T-cell (primary cell): ENCODE measurements around the gene ATP1A2. TPM values are rescaled to one million over a fixed set of nuclear protein-coding genes. Genes with fewer than 3 reads are reported as not detected.
"Not testable (repeated sequence)": the region's sequence is repeated elsewhere in the genome, so short reads cannot be mapped to it uniquely, and the experiment has no call there.

Experiments
- ATAC-seq, 4 experiments: fragments of 200-7000 bp in 3 of 4; fragments of 150-1000 bp in 1 of 4; cut with Tn5 transposase; replicated peaks in 1 of 4; 1 replicate in 3 of 4; 2 replicates in 1 of 4; pipeline ENCODE4 v1.10.0; 2021; ENCODE audit warnings: moderate library complexity in 3 of 4, mild to moderate bottlenecking in 2 of 4, moderate number of reproducible peaks in 1 of 4
- CTCF ChIA-PET, 2 donors: fragments of 300-600 bp; sonication (Branson Sonifier 250); formaldehyde crosslinking; loops; one replicate each; lab custom pipeline; 2022; ENCODE audit warnings: antibody characterized with exemption in 2 of 2; lab: Charles Lee
- POLR2A ChIA-PET, 2 donors: fragments of 300-600 bp; sonication (Branson Sonifier 250); formaldehyde crosslinking; loops; one replicate each; lab custom pipeline; 2022; ENCODE audit warnings: antibody characterized with exemption in 2 of 2; lab: Charles Lee
- DNase-seq, 35 experiments: peaks; one replicate each; pipeline versions ENCODE4 v3.0.0 to v3.0.0-alpha.2; 2013 to 2023
- H3K27ac ChIP-seq: one replicate; pipeline ENCODE4 v1.5.1; 2013; ENCODE audit warnings: low read length
- H3K27me3 ChIP-seq, 2 experiments: replicated peaks in 1 of 2; 1 replicate in 1 of 2; 2 replicates in 1 of 2; pipeline versions ENCODE4 v1.6.1 to v1.7.0; 2013; ENCODE audit warnings: low read length in 1 of 2, mixed read lengths in 1 of 2; ENCODE audit not compliant: control insufficient read depth in 2 of 2, insufficient read depth in 2 of 2; ENCODE audit errors: extremely low read depth in 1 of 2
- H3K36me3 ChIP-seq, 2 donors: 1 replicate in 1 of 2; 2 replicates in 1 of 2; pipeline versions ENCODE4 v1.6.1 to v1.7.0; 2013; ENCODE audit warnings: low read length in 1 of 2; ENCODE audit not compliant: control insufficient read depth in 2 of 2, insufficient read depth in 1 of 2; ENCODE audit errors: extremely low read depth in 1 of 2
- H3K4me1 ChIP-seq, 2 experiments: 1 replicate in 1 of 2; 2 replicates in 1 of 2; pipeline versions ENCODE4 v1.6.1 to v1.7.0; 2013; ENCODE audit warnings: low read length in 2 of 2, mixed read lengths in 1 of 2; ENCODE audit not compliant: insufficient read depth in 2 of 2, control insufficient read depth in 1 of 2; ENCODE audit errors: extremely low read depth in 1 of 2
- H3K4me3 ChIP-seq, 2 donors: 1 replicate in 1 of 2; 2 replicates in 1 of 2; pipeline versions ENCODE4 v1.5.1 to v1.7.0; 2013; ENCODE audit warnings: mild to moderate bottlenecking in 2 of 2, low read length in 1 of 2, moderate library complexity in 1 of 2; ENCODE audit not compliant: control insufficient read depth in 1 of 2; ENCODE audit errors: extremely low read depth in 1 of 2
- H3K9me3 ChIP-seq: 2 replicates; pipeline ENCODE4 v1.7.0; 2013
- H3K27ac Mint-ChIP-seq, 2 donors: one replicate each; pipeline ENCODE4 v1.8.0; 2020 to 2021; ENCODE audit warnings: mild to moderate bottlenecking in 2 of 2, mixed read lengths in 2 of 2
- H3K27me3 Mint-ChIP-seq, 2 donors: one replicate each; pipeline ENCODE4 v1.8.0; 2021 to 2022; ENCODE audit warnings: mixed read lengths in 2 of 2
- H3K36me3 Mint-ChIP-seq: one replicate; pipeline ENCODE4 v1.8.0; 2021; ENCODE audit warnings: mixed read lengths
- H3K4me1 Mint-ChIP-seq, 3 donors: one replicate each; pipeline ENCODE4 v1.8.0; 2020 to 2022; ENCODE audit warnings: mixed read lengths in 3 of 3, mild to moderate bottlenecking in 1 of 3
- H3K4me3 Mint-ChIP-seq, 3 donors: one replicate each; pipeline ENCODE4 v1.8.0; 2020 to 2022; ENCODE audit warnings: mild to moderate bottlenecking in 3 of 3, mixed read lengths in 3 of 3, moderate library complexity in 3 of 3
- H3K9me3 Mint-ChIP-seq, 3 donors: one replicate each; pipeline ENCODE4 v1.8.0; 2020 to 2022; ENCODE audit warnings: mixed read lengths in 3 of 3
- WGBS: methylation state at CpG from one replicate; pipeline ENCODE4 v1.1.5; 2013; ENCODE audit warnings: missing lambda C conversion rate; ENCODE audit not compliant: insufficient coverage; 5-methylcytosine and 5-hydroxymethylcytosine counted together
- total RNA-seq, 35 experiments: library from RNA in 6 of 35; stranded (reverse) in 6 of 35; fragments of 120-200 nt in 1 of 35; gene quantifications; one replicate each; pipeline versions ENCODE4 v1.2.1 to v1.2.4 and lab custom pipeline; 2013 to 2026

ATP1A2 gene
- total RNA-seq, 5 donors from 2014 or later (not counting 1 experiment from before 2014, with no cell fraction given) = 0.10 to 0.26 TPM; not detected in 3

DNA sequence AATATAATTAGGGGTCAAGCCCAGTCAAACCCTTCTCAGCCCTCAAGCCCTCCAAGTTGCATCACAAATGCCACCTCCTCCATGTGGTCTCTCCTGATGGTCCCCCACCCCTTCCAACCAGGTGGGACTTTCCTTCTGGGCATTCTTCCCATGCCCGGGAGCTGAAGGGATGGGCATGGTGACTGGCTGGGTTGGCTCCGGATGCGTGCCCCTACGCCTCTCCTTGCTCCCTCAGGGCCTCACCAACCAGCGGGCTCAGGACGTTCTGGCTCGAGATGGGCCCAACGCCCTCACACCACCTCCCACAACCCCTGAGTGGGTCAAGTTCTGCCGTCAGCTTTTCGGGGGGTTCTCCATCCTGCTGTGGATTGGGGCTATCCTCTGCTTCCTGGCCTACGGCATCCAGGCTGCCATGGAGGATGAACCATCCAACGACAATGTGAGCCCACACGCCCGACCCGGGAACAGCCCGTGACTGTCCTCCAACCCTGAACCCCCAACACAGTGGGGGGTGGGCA, 7.5 kb downstream of the ATP1A2 start:
- peaks cover 0 to 8% of the 10 kb centered on the region in 2 experiments for H3K27me3 ChIP-seq
- H3K36me3 ChIP-seq = no peaks in the 10 kb centered on the region
- CTCF ChIA-PET = no interaction called here
- ATAC-seq (no peak), DNase-seq (no peak)
- no peaks in the 10 kb centered on the region for H3K9me3 ChIP-seq
- H3K36me3 Mint-ChIP-seq = no peaks in the 10 kb centered on the region
- POLR2A ChIA-PET = no interaction called here
- H3K4me1 Mint-ChIP-seq = no peaks in the 10 kb centered on the region
- no peak overlapping the region for H3K27ac Mint-ChIP-seq
- no peaks in the 10 kb centered on the region for H3K4me1 ChIP-seq
- WGBS = 93% methylated on average over 10 of the region's 16 CpGs
- H3K9me3 Mint-ChIP-seq = no peaks in the 10 kb centered on the region
- peaks cover under 1 to 4% of the 10 kb centered on the region in 2 donors for H3K27me3 Mint-ChIP-seq
- H3K4me3 ChIP-seq = no peak overlapping the region
- H3K27ac ChIP-seq = no peak overlapping the region
- no peak overlapping the region for H3K4me3 Mint-ChIP-seq

DNA sequence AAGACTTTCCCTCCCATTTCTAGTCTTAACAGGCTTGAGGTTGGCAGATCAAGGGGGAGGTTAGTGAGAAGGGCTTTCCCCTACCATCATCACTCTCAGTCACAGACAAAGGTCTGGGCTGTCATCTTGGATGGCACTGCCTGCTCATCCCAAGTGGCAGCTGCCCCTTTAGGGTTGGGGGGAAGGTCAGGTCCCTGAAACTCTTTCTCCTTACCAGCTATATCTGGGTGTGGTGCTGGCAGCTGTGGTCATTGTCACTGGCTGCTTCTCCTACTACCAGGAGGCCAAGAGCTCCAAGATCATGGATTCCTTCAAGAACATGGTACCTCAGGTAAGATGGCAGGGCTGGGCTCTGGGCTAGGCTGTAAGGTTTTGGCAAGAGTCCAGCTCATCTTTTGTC, 8.2 kb downstream of the ATP1A2 start:
- H3K9me3 ChIP-seq = no peaks in the 10 kb centered on the region
- H3K27ac ChIP-seq = no peak overlapping the region
- H3K4me3 Mint-ChIP-seq = no peak overlapping the region
- H3K36me3 Mint-ChIP-seq = no peaks in the 10 kb centered on the region
- peaks cover 0 to 4% of the 10 kb centered on the region in 2 experiments for H3K27me3 ChIP-seq
- no peaks in the 10 kb centered on the region for H3K9me3 Mint-ChIP-seq
- H3K27ac Mint-ChIP-seq = no peak overlapping the region
- no peak for DNase-seq
- no peaks in the 10 kb centered on the region for H3K36me3 ChIP-seq
- no peak overlapping the region for H3K4me3 ChIP-seq
- H3K4me1 Mint-ChIP-seq = no peaks in the 10 kb centered on the region
- H3K27me3 Mint-ChIP-seq = peaks cover 2 to 5% of the 10 kb centered on the region in 2 donors
- ATAC-seq = no peak
- no peaks in the 10 kb centered on the region for H3K4me1 ChIP-seq
- ChIA-PET CTCF (no interaction called here), POLR2A (no interaction called here)

DNA sequence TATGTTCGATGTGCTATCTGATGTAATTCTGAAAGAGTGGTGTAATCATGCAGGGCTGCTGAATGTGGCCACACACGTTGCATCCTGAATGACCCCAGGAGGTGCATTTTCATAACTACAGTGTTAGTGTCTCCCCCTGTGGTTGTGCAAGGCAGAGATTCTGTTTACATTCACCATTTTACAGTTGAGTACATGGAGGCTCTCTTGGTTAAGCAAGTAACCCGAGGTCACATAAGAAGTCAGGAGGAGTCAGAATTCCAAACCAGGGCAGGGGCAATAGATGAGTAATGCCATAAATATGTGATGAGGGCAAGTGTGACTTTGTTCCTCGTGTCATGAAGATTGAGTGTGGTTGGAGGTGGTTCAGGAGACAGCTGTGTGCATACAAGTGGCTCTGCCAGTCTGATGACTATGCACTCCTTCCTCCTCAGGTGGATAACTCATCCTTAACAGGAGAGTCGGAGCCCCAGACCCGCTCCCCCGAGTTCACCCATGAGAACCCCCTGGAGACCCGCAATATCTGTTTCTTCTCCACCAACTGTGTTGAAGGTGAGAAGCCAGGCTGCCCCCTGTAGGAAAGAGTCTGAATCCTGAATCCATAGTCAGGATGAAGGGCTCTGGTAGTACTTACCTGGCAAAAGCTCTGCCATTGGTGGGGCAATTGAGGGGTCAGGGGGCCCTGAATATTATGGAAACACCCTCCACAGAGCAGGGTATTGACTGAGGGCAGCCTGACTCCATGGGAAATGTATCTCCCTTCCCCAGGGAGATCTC, 9.3 kb downstream of the ATP1A2 start:
- Mint-ChIP-seq H3K36me3 (no peaks in the 10 kb centered on the region), H3K9me3 (no peaks in the 10 kb centered on the region), H3K4me1 (no peaks in the 10 kb centered on the region), H3K27ac (no peak overlapping the region), H3K4me3 (no peak overlapping the region), H3K27me3 (peaks cover 5 to 8% of the 10 kb centered on the region in 2 donors)
- Histone ChIP-seq H3K4me3 (no peak overlapping the region), H3K9me3 (no peaks in the 10 kb centered on the region), H3K4me1 (no peaks in the 10 kb centered on the region), H3K27ac (no peak overlapping the region), H3K36me3 (no peaks in the 10 kb centered on the region), H3K27me3 (peaks cover 0 to 8% of the 10 kb centered on the region in 2 experiments)
- DNase-seq = no peak
- POLR2A ChIA-PET = no interaction called here
- WGBS = 63% methylated on average over 1 of the region's 8 CpGs
- ATAC-seq = no peak
- CTCF ChIA-PET = no interaction called here

DNA sequence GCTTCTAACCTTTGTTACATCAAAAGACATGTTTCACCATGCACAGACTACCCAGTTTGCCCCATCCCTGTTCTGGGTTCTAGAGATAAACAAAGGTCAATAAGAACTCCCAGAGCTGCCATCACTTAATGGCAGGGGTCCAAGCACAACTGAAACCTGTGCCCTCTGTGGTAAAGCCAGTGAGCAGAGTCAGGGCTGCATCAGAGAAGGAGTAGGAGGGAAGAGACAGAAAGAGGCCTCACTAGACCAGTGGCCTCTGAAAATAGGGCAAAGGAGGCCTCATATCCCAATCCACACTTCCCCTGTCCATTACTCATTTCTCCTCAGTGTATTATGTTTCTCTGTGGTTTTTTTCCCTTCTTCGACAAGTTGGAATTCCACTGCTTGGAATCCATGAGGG, 10.2 kb downstream of the ATP1A2 start:
- H3K4me1 Mint-ChIP-seq = no peaks in the 10 kb centered on the region
- Histone ChIP-seq H3K9me3 (no peaks in the 10 kb centered on the region), H3K4me1 (no peaks in the 10 kb centered on the region), H3K36me3 (no peaks in the 10 kb centered on the region), H3K27ac (no peak overlapping the region), H3K4me3 (no peak overlapping the region), H3K27me3 (peaks cover 0 to 12% of the 10 kb centered on the region in 2 experiments)
- DNase-seq (no peak), ATAC-seq (no peak)
- CTCF ChIA-PET = no interaction called here
- H3K9me3 Mint-ChIP-seq = no peaks in the 10 kb centered on the region
- POLR2A ChIA-PET = no interaction called here
- H3K27ac Mint-ChIP-seq = no peak overlapping the region
- no peak overlapping the region for H3K4me3 Mint-ChIP-seq
- WGBS = no CpG with 5 or more reads among the region's 1 CpG
- H3K27me3 Mint-ChIP-seq = peaks cover 5 to 8% of the 10 kb centered on the region in 2 donors
- H3K36me3 Mint-ChIP-seq = no peaks in the 10 kb centered on the region

DNA sequence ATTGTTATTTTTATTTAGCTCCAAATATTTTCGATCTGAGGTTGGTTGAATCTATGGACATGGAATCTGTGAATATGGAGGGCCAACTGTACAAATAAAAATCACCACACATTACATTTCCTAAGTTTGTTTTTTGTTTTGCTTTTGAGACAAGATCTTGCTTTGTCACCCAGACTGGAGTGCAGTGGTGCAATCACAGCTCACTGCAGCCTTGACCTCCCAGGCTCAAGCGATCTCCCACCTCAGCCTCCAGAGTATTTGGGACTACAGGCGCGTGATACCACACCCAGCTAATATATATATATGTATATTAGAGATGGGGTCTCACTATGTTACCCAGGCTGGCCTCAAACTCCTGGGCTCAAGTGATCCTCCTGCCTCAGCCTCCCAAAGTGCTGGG, 10.8 kb downstream of the ATP1A2 start:
- H3K36me3 ChIP-seq, POLR2A ChIA-PET, H3K9me3 ChIP-seq, H3K27me3 ChIP-seq, DNase-seq, H3K27ac Mint-ChIP-seq, H3K4me3 ChIP-seq, H3K27ac ChIP-seq, H3K4me1 Mint-ChIP-seq, H3K36me3 Mint-ChIP-seq, H3K4me3 Mint-ChIP-seq, CTCF ChIA-PET, H3K4me1 ChIP-seq, H3K9me3 Mint-ChIP-seq, ATAC-seq: not testable (repeated sequence)
- no CpG with 5 or more reads among the region's 4 CpGs for WGBS
- peaks cover 5 to 10% of the 10 kb centered on the region in 2 donors for H3K27me3 Mint-ChIP-seq

DNA sequence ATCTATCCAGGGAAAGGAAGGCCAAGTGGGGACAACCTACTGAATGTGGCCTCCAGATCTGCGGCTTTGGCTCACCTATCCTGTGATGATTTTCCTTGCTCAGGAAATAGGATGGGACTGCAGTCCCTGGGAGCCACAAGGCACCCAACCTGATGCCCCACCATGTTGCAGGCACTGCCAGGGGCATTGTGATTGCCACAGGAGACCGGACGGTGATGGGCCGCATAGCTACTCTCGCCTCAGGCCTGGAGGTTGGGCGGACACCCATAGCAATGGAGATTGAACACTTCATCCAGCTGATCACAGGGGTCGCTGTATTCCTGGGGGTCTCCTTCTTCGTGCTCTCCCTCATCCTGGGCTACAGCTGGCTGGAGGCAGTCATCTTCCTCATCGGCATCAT, 11.8 kb downstream of the ATP1A2 start:
- H3K27me3 Mint-ChIP-seq = peaks cover 10 to 11% of the 10 kb centered on the region in 2 donors
- H3K27ac Mint-ChIP-seq = no peak overlapping the region
- ChIA-PET POLR2A (no interaction called here), CTCF (no interaction called here)
- no peaks in the 10 kb centered on the region for H3K36me3 Mint-ChIP-seq
- Histone ChIP-seq H3K4me3 (no peak overlapping the region), H3K36me3 (no peaks in the 10 kb centered on the region), H3K9me3 (no peaks in the 10 kb centered on the region), H3K4me1 (no peaks in the 10 kb centered on the region), H3K27ac (no peak overlapping the region), H3K27me3 (peaks cover 0 to 10% of the 10 kb centered on the region in 2 experiments)
- no peak for DNase-seq
- ATAC-seq = no peak
- H3K4me3 Mint-ChIP-seq = no peak overlapping the region
- H3K4me1 Mint-ChIP-seq = no peaks in the 10 kb centered on the region
- no peaks in the 10 kb centered on the region for H3K9me3 Mint-ChIP-seq
- 92% methylated on average over 8 of the region's 9 CpGs for WGBS
